K562 (cell line): ENCODE results near the gene NUB1. TPM values are rescaled to one million over a fixed set of nuclear protein-coding genes. Genes with fewer than 3 reads are reported as not detected.

Experiments
- BRD4 ChIP-seq: fragments of 200-600 bp; sonication (generic); IDR thresholded peaks from 2 replicates; pipeline ENCODE4 v1.6.1; 2017; ENCODE audit warnings: inconsistent platforms
- FOS ChIP-seq: IDR thresholded peaks from 3 replicates; pipeline ENCODE4 v1.6.1; 2011; ENCODE audit not compliant: insufficient read length; ENCODE audit errors: extremely low read depth
- FOSL1 ChIP-seq: fragments of 200-800 bp; sonication (Bioruptor generic); conservative IDR thresholded peaks from 2 replicates; pipeline ENCODE4 v1.6.1; 2016; ENCODE audit warnings: missing genetic modification characterization, missing compliant biosample characterization
- HCFC1 ChIP-seq: IDR thresholded peaks from 2 replicates; pipeline ENCODE4 v1.6.1; 2012; ENCODE audit warnings: low read depth, low read length, improper control_type of control experiment
- MIER1 ChIP-seq: fragments of 450-650 bp; IDR thresholded peaks from 2 replicates; pipeline ENCODE4 v1.6.1; 2016; ENCODE audit warnings: antibody characterized with exemption, mild to moderate bottlenecking, low read depth
- PTBP1 ChIP-seq: fragments of 200-400 bp; formaldehyde crosslinking; IDR thresholded peaks from 2 replicates; pipeline ENCODE4 v1.6.1; 2017; ENCODE audit warnings: low read depth, low read length
- TRIM24 ChIP-seq, 2 experiments: fragments of 450-650 bp; IDR thresholded peaks; 2 replicates each; pipeline ENCODE4 v1.6.1; 2016
- ZNF121 ChIP-seq: sonication (generic); formaldehyde crosslinking; conservative IDR thresholded peaks from 2 replicates; pipeline ENCODE4 v1.8.0; 2022; ENCODE audit warnings: missing genetic modification reagents
- ZNF239 ChIP-seq: fragments of 250-450 bp; sonication (Bioruptor Pico); IDR thresholded peaks from 2 replicates; pipeline ENCODE4 v1.4.0; 2020; ENCODE audit warnings: mild to moderate bottlenecking
- ZNF311 ChIP-seq: fragments of 250-450 bp; sonication (Bioruptor Pico); IDR thresholded peaks from 2 replicates; pipeline ENCODE4 v1.4.0; 2020; ENCODE audit warnings: mild to moderate bottlenecking, moderate library complexity
- ZNF830 ChIP-seq: fragments of 250-450 bp; sonication (Bioruptor Pico); IDR thresholded peaks from 2 replicates; pipeline ENCODE4 v1.5.0; 2021; ENCODE audit warnings: mild to moderate bottlenecking
- polyA plus RNA-seq, 8 experiments: library from polyadenylated mRNA; depleted of rRNA in 4 of 8; stranded (reverse) in 5 of 8; unstranded in 3 of 8; fragments of >200 nt; fragmentation: Nextera tagmentation in 2 of 8; fragmentation: Illumina TruSeq in 1 of 8; extraction: Ambion mirVana in 2 of 8; extraction: Trizol in 1 of 8; gene quantifications; 2 replicates each; pipeline versions ENCODE4 v1.2.1 to v1.2.3, GENCODE V29; 2011 to 2014; ENCODE audit warnings: inconsistent platforms in 1 of 8, missing spikeins in 1 of 8
- total RNA-seq, 7 experiments: library from RNA; depleted of rRNA in 6 of 7; stranded (reverse); fragments of >200 nt in 6 of 7; fragmentation: Illumina TruSeq in 2 of 7; extraction: Trizol in 2 of 7; gene quantifications; 2 replicates each; pipeline versions ENCODE4 v1.2.1 to v1.2.3, GENCODE V29; 2011 to 2021; ENCODE audit warnings: low replicate concordance in 1 of 7
- TF ChIP-seq, protein P1 (sequence below): fragments of 250-450 bp; sonication (Bioruptor Pico); IDR thresholded peaks from 2 replicates; pipeline ENCODE4 v1.5.0; 2021; ENCODE audit warnings: mild to moderate bottlenecking, moderate library complexity
- TF ChIP-seq, protein P2 (sequence below), 2 experiments: fragments of 150-350 bp in 1 of 2; IDR thresholded peaks; 2 replicates each; pipeline ENCODE4 v1.6.1; 2012 to 2016; ENCODE audit warnings: low read depth in 2 of 2, low read length in 2 of 2, mild to moderate bottlenecking in 1 of 2, moderate library complexity in 1 of 2
- TF ChIP-seq, protein P3 (sequence below), 3 experiments: IDR thresholded peaks in 2 of 3; conservative IDR thresholded peaks in 1 of 3; 2 replicates each; pipeline ENCODE4 v1.5.1; 2011 to 2012; ENCODE audit warnings: low read length in 3 of 3, mild to moderate bottlenecking in 3 of 3, control low read depth in 2 of 3, improper control_type of control experiment in 1 of 3, inconsistent platforms in 1 of 3, low read depth in 1 of 3, mixed read lengths in 1 of 3, moderate library complexity in 1 of 3; ENCODE audit not compliant: insufficient read depth in 2 of 3
- TF ChIP-seq, protein P4 (sequence below): fragments of 250-450 bp; sonication (Bioruptor Pico); IDR thresholded peaks from 2 replicates; pipeline ENCODE4 v1.5.0; 2022; ENCODE audit warnings: mild to moderate bottlenecking
- TF ChIP-seq, protein P5 (sequence below): fragments of 250-450 bp; sonication (Bioruptor Pico); IDR thresholded peaks from 2 replicates; pipeline ENCODE4 v1.9.0; 2021; ENCODE audit warnings: mild to moderate bottlenecking

The NUB1 gene
- total and polyA plus RNA-seq, 9 of the 15 experiments (the other 6 are each of a cell fraction or from before 2014, with no cell fraction given) = 43.2 to 159 (median 85.2) TPM

DNA sequence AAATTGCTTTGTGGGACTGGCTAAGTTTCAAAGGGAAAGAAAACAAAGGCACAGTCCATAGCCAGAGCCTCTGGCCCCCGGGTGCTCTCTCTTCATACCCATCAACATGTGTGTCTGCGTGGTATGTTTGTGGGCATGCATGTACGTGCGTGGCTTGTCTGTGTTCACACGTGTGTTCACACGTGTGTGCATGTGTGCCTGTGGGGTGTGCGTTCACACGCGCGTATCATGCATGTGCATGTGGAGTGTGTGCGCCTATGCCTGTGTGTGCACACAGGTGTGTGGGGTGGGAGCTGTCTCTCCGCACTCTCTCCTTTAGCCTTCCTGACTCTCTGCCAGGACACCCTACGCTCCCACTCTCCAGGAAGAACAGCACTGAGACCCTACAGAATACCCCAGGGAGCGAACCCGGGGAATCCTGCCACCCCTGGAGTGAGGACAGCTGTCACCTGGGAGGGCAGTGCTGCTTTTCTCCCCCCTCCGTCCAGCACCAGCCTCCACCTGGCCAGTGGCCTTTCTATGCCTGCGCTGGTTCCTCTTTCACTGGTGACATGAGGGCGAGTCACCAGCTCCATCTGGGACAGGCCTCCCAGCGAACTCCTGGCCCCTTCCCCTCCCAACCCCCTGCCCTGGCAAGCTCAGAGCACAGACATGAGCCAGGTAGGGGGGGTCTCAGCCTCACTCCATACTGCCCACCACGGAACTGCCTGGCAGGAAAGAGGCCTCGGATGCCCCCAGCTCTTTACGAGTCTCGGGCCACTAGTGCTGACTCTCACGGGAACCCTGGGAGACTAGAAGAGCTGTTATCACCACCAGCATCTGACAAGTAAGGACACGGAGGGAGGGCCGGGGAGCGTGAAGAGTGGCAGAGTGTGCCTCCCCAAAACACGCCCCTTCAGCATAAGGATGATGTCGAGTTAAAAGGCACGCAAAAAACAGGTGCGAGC is 51.7 kb downstream of the NUB1 start (continued):
- TF ChIP-seq, protein P1, sequence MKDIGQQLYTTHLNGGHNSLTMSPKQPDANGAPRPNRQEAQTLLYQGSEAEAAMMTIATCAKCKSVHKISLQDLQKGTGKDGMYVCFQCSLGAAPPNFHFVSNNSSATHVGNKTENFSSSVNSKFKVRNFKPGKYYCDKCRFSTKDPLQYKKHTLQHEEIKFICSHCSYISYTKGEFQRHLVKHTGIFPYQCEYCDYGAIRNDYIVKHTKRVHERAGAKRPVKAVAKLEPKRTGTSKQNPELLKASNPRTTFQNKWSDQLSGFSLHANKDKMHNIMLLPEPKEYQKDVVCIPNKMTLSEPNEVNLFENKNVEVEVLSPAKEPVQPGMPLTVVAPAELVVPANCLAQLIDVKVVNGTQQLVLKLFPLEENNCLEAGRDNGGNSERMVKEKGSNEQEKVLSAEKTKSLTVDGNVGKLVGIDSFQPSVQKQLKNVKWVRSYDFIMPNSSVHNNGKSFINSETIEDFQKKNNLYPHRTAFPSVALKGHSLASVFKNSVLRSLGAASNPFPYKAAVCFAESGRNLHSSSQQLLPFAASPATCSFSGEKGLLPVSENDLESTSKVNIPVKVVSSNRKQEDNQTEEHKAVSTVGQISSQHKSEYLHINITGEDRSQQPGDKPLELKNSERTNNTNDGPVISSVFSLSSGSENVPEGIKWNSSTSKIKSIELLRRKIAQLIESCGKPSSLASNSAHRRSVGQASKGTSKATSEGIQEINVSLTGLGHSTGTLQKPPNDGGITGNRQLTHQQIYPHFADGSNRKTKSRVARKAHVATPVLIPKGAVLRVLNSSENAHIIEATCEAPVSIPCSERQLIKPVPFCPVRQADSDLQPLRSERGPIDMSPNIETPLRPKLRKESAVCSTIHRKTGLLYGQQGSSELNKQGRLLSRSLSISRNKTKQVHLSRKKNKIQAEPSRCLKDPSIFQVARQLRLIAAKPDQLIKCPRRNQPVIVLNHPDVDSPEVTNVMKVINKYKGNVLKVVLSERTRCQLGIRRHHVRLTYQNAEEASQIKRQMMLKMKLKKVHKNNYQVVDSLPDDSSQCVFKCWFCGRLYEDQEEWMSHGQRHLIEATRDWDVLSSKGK (CRISPR knock-in tag) = no peak
- no peak for TF ChIP-seq HCFC1
- no peak for TF ChIP-seq ZNF311 (CRISPR knock-in tag)
- no peak for TF ChIP-seq FOS
- no peak for TF ChIP-seq TRIM24 (IDR thresholded peaks at IDR 0.05)
- TF ChIP-seq, protein P2, sequence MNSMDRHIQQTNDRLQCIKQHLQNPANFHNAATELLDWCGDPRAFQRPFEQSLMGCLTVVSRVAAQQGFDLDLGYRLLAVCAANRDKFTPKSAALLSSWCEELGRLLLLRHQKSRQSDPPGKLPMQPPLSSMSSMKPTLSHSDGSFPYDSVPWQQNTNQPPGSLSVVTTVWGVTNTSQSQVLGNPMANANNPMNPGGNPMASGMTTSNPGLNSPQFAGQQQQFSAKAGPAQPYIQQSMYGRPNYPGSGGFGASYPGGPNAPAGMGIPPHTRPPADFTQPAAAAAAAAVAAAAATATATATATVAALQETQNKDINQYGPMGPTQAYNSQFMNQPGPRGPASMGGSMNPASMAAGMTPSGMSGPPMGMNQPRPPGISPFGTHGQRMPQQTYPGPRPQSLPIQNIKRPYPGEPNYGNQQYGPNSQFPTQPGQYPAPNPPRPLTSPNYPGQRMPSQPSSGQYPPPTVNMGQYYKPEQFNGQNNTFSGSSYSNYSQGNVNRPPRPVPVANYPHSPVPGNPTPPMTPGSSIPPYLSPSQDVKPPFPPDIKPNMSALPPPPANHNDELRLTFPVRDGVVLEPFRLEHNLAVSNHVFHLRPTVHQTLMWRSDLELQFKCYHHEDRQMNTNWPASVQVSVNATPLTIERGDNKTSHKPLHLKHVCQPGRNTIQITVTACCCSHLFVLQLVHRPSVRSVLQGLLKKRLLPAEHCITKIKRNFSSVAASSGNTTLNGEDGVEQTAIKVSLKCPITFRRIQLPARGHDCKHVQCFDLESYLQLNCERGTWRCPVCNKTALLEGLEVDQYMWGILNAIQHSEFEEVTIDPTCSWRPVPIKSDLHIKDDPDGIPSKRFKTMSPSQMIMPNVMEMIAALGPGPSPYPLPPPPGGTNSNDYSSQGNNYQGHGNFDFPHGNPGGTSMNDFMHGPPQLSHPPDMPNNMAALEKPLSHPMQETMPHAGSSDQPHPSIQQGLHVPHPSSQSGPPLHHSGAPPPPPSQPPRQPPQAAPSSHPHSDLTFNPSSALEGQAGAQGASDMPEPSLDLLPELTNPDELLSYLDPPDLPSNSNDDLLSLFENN (IDR thresholded peaks at IDR 0.05; ENCODE audit: low read depth in 2 of 2, low read length in 2 of 2) = no peak
- TF ChIP-seq ZNF239 (CRISPR knock-in tag) = no peak
- TF ChIP-seq ZNF830 = no peak
- no peak for TF ChIP-seq ZNF121 (CRISPR knock-in tag)
- TF ChIP-seq, protein P3, sequence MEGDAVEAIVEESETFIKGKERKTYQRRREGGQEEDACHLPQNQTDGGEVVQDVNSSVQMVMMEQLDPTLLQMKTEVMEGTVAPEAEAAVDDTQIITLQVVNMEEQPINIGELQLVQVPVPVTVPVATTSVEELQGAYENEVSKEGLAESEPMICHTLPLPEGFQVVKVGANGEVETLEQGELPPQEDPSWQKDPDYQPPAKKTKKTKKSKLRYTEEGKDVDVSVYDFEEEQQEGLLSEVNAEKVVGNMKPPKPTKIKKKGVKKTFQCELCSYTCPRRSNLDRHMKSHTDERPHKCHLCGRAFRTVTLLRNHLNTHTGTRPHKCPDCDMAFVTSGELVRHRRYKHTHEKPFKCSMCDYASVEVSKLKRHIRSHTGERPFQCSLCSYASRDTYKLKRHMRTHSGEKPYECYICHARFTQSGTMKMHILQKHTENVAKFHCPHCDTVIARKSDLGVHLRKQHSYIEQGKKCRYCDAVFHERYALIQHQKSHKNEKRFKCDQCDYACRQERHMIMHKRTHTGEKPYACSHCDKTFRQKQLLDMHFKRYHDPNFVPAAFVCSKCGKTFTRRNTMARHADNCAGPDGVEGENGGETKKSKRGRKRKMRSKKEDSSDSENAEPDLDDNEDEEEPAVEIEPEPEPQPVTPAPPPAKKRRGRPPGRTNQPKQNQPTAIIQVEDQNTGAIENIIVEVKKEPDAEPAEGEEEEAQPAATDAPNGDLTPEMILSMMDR (IDR thresholded peaks at IDR 0.05 in 2 of 3, conservative IDR thresholded peaks at IDR 0.05 in 1 of 3; ENCODE audit: insufficient read depth in 2 of 3, low read depth in 1 of 3, low read length in 3 of 3) = no peak
- TF ChIP-seq, protein P4, sequence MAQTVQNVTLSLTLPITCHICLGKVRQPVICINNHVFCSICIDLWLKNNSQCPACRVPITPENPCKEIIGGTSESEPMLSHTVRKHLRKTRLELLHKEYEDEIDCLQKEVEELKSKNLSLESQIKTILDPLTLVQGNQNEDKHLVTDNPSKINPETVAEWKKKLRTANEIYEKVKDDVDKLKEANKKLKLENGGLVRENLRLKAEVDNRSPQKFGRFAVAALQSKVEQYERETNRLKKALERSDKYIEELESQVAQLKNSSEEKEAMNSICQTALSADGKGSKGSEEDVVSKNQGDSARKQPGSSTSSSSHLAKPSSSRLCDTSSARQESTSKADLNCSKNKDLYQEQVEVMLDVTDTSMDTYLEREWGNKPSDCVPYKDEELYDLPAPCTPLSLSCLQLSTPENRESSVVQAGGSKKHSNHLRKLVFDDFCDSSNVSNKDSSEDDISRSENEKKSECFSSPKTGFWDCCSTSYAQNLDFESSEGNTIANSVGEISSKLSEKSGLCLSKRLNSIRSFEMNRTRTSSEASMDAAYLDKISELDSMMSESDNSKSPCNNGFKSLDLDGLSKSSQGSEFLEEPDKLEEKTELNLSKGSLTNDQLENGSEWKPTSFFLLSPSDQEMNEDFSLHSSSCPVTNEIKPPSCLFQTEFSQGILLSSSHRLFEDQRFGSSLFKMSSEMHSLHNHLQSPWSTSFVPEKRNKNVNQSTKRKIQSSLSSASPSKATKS = no peak
- no peak for TF ChIP-seq PTBP1
- TF ChIP-seq, protein P5, sequence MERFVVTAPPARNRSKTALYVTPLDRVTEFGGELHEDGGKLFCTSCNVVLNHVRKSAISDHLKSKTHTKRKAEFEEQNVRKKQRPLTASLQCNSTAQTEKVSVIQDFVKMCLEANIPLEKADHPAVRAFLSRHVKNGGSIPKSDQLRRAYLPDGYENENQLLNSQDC (CRISPR knock-in tag) = no peak
- no peak for TF ChIP-seq BRD4
- peak; percentile 82 for TF ChIP-seq FOSL1
- no peak for TF ChIP-seq MIER1
